HG03108 (cell line): ENCODE data around the gene SH3BP2.
A peak's percentile ranks its signal among the peaks of the same experiment; 100 is the strongest.
"Not testable (repeated sequence)": the region's sequence is repeated elsewhere in the genome, so short reads cannot be mapped to it uniquely, and the experiment has no call there.

Experiments
- ATAC-seq: cut with Tn5 transposase; IDR thresholded peaks from one replicate; pipeline ENCODE4 v1.9.1; 2021; ENCODE audit warnings: moderate library complexity; ENCODE audit not compliant: unreplicated experiment

SH3BP2 gene

GRCh38 chr4:2762486-2763370, 30.2 kb upstream of the SH3BP2 start:
- not testable (repeated sequence) for ATAC-seq

GRCh38 chr4:2763511-2763967, 29.3 kb upstream of the SH3BP2 start:
- ATAC-seq: no peak

GRCh38 chr4:2765832-2766526, 26.9 kb upstream of the SH3BP2 start:
- no peak for ATAC-seq

GRCh38 chr4:2767046-2767704, 25.7 kb upstream of the SH3BP2 start:
- ATAC-seq: no peak

GRCh38 chr4:2767705-2768074, 25.2 kb upstream of the SH3BP2 start:
- ATAC-seq: no peak

- no peak for ATAC-seq
Observed at GRCh38 chr4:2768124-2768523, 24.8 kb upstream of the SH3BP2 start.

GRCh38 chr4:2768921-2769336, 24.0 kb upstream of the SH3BP2 start:
- ATAC-seq: no peak

- no peak for ATAC-seq
Observed at GRCh38 chr4:2771264-2771663, 21.6 kb upstream of the SH3BP2 start.

GRCh38 chr4:2780643-2781042, 12.2 kb upstream of the SH3BP2 start:
- not testable (repeated sequence) for ATAC-seq

GRCh38 chr4:2781911-2782310, 11.0 kb upstream of the SH3BP2 start:
- no peak for ATAC-seq

- no peak for ATAC-seq
Observed at GRCh38 chr4:2783790-2784189, 9.1 kb upstream of the SH3BP2 start.

GRCh38 chr4:2785613-2786012, 7.3 kb upstream of the SH3BP2 start:
- no peak for ATAC-seq

- no peak for ATAC-seq
Observed at GRCh38 chr4:2786152-2786671, 6.7 kb upstream of the SH3BP2 start.

GRCh38 chr4:2786794-2787229, 6.1 kb upstream of the SH3BP2 start:
- peak; percentile 3 for ATAC-seq

- ATAC-seq: peak; percentile 68
Observed at GRCh38 chr4:2787230-2788100, 5.4 kb upstream of the SH3BP2 start.

GRCh38 chr4:2788101-2788500, 4.8 kb upstream of the SH3BP2 start:
- ATAC-seq: no peak

- no peak for ATAC-seq
Observed at GRCh38 chr4:2788532-2789103, 4.3 kb upstream of the SH3BP2 start.

GRCh38 chr4:2789351-2789750, 3.5 kb upstream of the SH3BP2 start:
- ATAC-seq: no peak

- no peak for ATAC-seq
Observed at GRCh38 chr4:2789793-2790582, 2.9 kb upstream of the SH3BP2 start.
